DOHH2 (cell line): ENCODE data around the gene ZNF142.

Experiments used
- EZH2phosphoT487 ChIP-seq: fragments of 200-600 bp; sonication (generic); IDR thresholded peaks from 2 replicates; pipeline ENCODE4 v1.6.1; 2017; ENCODE audit warnings: borderline replicate concordance, mild to moderate bottlenecking, antibody characterized with exemption, low read length, moderate library complexity, mixed read lengths
- TF ChIP-seq, protein P1 (sequence below): fragments of 200-600 bp; sonication (generic); IDR thresholded peaks from one replicate; pipeline ENCODE4 v1.5.1; 2014; ENCODE audit warnings: antibody characterized with exemption, mild to moderate bottlenecking, low read depth, low read length; ENCODE audit not compliant: poor library complexity, severe bottlenecking

GRCh38 chr2:218680061-218680460, 20.6 kb upstream of the ZNF142 start:
- TF ChIP-seq, protein P1, sequence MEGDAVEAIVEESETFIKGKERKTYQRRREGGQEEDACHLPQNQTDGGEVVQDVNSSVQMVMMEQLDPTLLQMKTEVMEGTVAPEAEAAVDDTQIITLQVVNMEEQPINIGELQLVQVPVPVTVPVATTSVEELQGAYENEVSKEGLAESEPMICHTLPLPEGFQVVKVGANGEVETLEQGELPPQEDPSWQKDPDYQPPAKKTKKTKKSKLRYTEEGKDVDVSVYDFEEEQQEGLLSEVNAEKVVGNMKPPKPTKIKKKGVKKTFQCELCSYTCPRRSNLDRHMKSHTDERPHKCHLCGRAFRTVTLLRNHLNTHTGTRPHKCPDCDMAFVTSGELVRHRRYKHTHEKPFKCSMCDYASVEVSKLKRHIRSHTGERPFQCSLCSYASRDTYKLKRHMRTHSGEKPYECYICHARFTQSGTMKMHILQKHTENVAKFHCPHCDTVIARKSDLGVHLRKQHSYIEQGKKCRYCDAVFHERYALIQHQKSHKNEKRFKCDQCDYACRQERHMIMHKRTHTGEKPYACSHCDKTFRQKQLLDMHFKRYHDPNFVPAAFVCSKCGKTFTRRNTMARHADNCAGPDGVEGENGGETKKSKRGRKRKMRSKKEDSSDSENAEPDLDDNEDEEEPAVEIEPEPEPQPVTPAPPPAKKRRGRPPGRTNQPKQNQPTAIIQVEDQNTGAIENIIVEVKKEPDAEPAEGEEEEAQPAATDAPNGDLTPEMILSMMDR: no peak
- no peak for TF ChIP-seq EZH2phosphoT487
